KOPT-K1 (cell line): ENCODE measurements around the gene UBXN1.
"Not testable (repeated sequence)": the region's sequence is repeated elsewhere in the genome, so short reads cannot be mapped to it uniquely, and the experiment has no call there.

Experiments used
- H3K27ac ChIP-seq: fragments of 200-600 bp; sonication (generic); 2 replicates; pipeline ENCODE4 v1.5.1; 2016; ENCODE audit warnings: antibody characterized with exemption, mild to moderate bottlenecking, low read depth, low read length; ENCODE audit not compliant: poor library complexity, severe bottlenecking
- H3K36me3 ChIP-seq: fragments of 200-600 bp; sonication (generic); 2 replicates; pipeline ENCODE4 v1.5.1; 2017; ENCODE audit warnings: antibody characterized with exemption, mild to moderate bottlenecking, low read length, moderate library complexity; ENCODE audit not compliant: insufficient read depth
- H3K9me3 ChIP-seq: fragments of 200-600 bp; sonication (generic); 2 replicates; pipeline ENCODE4 v1.5.1; 2017; ENCODE audit warnings: antibody characterized with exemption, low read length, mild to moderate bottlenecking; ENCODE audit not compliant: insufficient read depth, poor library complexity, severe bottlenecking

The UBXN1 gene

DNA sequence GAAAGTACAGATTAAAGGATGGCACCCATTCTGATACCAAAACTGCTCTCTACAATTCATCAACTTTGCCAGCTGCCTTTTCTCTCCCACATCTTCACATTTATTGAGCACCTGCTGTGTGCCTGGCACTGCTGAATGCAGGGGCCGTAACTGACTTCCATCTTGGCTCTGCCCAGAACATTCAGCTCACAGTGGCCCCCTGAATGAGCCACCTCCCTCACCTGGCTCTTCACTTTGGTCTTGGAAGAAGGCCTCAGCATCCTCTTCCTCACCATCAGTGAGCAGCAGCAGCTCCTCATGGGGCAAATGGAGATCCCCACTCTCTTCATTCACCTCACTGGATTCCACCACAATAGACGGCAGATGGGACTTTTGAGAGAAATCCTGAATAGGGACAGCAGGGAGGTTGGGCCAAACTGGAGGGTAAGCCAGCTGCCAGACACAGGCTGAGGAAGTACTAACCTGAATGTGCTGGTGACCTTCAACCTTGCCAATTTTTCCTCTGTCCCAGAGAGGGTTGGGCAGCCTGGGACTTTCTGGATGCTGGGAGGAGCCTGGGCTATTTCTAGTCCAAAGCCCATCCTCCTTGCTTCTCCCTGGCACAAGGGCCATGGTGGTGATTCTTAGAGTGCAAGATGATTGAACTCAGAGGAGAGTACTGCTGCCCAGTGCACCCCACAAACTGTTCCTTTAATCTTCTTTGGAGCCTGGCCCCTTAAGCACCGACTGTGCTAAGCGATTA lies 9.3 kb downstream of the UBXN1 start:
- peak overlapping the region; percentile 4 for H3K27ac ChIP-seq
- peaks cover 47% of the 10 kb centered on the region for H3K36me3 ChIP-seq

GRCh38 chr11:62667460-62667859 lies 11.4 kb downstream of the UBXN1 start:
- Histone ChIP-seq H3K9me3 (no peaks in the 10 kb centered on the region), H3K27ac (no peak overlapping the region), H3K36me3 (peaks cover 37% of the 10 kb centered on the region)

More for the DNA sequence above, 9.3 kb downstream of the UBXN1 start:
- no peaks in the 10 kb centered on the region for H3K9me3 ChIP-seq

GRCh38 chr11:62666259-62666926 lies 12.5 kb downstream of the UBXN1 start:
- H3K36me3 ChIP-seq = peaks cover 47% of the 10 kb centered on the region
- peak overlapping the region; percentile 84 for H3K27ac ChIP-seq
- no peaks in the 10 kb centered on the region for H3K9me3 ChIP-seq

GRCh38 chr11:62665599-62666258 lies 13.1 kb downstream of the UBXN1 start:
- H3K36me3 ChIP-seq = peaks cover 52% of the 10 kb centered on the region
- peak overlapping the region; percentile 84 for H3K27ac ChIP-seq
- H3K9me3 ChIP-seq = no peaks in the 10 kb centered on the region

- Histone ChIP-seq H3K36me3 (peaks cover 56% of the 10 kb centered on the region), H3K9me3 (no peaks in the 10 kb centered on the region), H3K27ac (peak within 1 kb of the TSS; percentile 84)
Measured at GRCh38 chr11:62665075-62665598, 13.7 kb downstream of the UBXN1 start, which contains the start of the genes C11orf98 and CSKMT. TSS of gene C11orf98 (minus strand) at chr11:62665210. CDS start at chr11:62665169, 41 bp downstream. TSS of gene CSKMT (plus strand) at chr11:62665312. CDS start at chr11:62665880, 568 bp downstream.

DNA sequence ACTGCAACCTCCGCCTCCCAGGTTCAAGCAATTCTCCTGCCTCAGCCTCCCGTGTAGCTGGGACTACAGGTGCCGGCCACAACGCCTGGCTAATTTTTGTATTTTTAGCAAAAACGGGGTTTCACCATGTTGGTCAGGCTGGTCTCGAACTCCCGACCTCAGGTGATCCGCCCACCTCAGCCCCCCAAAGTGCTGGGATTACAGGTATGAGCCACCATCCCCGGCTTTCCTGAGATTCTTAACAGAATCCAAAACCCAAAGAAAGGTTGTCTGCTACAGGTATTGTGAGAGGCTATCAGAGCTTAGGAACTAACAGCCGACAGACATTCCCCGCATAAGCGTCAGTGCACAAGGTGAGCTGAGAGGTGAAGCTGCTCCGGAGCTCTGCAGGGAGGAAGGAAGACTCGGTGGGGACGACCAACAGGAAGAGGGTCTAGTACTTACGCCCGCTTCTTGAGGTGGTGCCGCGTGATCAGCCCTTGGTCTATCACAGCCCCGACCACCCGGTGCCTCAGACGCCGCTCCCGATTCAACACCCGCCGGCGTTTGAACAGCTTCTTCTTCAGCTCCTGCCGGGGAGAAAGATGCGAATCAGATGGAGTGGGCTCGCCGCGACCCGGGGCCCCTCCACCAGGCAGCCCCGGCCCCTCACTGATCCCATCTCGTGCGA lies 14.3 kb downstream of the UBXN1 start:
- no peaks in the 10 kb centered on the region for H3K9me3 ChIP-seq

DNA sequence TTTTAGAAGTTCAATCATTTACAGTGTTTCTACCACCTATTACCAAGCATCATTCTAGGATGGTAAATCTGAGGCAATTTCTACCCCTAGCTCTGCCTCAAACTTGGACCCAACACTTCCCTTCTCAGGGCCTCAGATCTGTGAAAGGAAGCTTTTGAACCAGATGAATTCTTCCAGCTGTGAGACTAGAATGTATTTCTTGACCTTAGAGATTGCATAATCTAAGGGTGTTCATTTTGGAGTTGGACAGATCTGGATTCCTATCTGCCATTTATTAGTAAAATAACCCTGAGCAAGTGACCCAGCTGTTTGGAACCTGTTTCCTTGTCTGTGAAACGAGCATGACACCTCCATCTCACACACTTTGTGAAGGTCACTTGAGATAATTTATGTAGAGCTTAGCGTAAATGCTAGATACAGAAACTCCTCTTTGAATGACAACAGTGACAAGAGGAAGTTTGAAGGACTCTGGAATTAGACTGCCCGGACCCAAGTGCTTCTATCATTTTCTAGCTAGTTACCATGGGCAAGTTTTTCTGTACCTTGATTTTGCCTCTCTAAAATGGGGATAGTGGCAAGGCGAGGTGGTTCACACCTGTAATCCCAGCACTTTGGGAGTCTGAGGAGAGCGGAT lies 22.0 kb downstream of the UBXN1 start:
- Histone ChIP-seq H3K36me3 (peaks cover 14% of the 10 kb centered on the region; the same call in 1 of the 2 replicates), H3K27ac (no peak overlapping the region), H3K9me3 (no peaks in the 10 kb centered on the region)

More for the DNA sequence above, 14.3 kb downstream of the UBXN1 start:
- Histone ChIP-seq H3K36me3 (peaks cover 52% of the 10 kb centered on the region), H3K27ac (peak overlapping the region; percentile 84)

DNA sequence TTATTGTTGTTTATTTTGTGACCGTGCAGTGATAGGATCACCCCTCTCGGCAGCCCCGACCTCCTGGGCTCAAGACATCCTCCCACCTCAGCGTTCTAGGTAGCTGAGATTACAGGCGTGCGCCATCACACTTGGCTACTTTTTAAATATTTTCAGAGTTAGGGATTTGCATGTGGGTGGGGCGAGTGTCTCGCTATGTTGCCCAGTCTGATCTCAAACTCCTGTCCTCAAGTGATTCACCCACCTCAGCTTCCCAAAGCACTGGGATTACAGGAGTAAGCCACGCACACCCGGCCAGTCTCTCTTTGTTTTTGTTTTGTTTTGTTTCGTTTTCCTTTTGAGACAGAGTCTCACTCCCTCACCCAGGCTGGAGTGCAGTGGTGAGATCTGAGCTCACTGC lies 24.6 kb downstream of the UBXN1 start:
- Histone ChIP-seq H3K27ac (no peak overlapping the region), H3K36me3 (peaks cover 6% of the 10 kb centered on the region), H3K9me3 (no peaks in the 10 kb centered on the region)

GRCh38 chr11:62652161-62653006 lies 26.5 kb downstream of the UBXN1 start:
- Histone ChIP-seq H3K27ac (peak overlapping the region; percentile 76), H3K9me3 (no peaks in the 10 kb centered on the region), H3K36me3 (peaks cover 25% of the 10 kb centered on the region)

DNA sequence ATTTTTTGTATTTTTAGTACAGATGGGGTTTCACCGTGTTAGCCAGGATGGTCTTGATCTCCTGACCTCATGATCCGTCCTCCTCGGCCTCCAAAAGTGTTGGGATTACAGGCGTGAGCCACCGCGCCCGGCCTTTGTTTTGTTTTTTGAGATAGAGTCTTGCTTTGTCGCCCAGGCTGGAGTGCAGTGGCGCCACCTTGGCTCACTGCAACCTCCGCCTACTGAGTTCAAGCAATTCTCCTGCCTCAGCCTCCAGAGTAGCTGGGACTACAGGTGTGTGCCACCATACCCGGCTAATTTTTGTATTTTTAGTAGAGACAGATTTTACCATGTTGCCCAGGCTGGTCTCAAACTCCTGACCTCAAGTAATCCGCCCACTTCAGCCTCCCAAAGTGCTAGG lies 28.6 kb downstream of the UBXN1 start:
- peaks cover 27% of the 10 kb centered on the region for H3K36me3 ChIP-seq
- H3K27ac ChIP-seq, H3K9me3 ChIP-seq: not testable (repeated sequence)

DNA sequence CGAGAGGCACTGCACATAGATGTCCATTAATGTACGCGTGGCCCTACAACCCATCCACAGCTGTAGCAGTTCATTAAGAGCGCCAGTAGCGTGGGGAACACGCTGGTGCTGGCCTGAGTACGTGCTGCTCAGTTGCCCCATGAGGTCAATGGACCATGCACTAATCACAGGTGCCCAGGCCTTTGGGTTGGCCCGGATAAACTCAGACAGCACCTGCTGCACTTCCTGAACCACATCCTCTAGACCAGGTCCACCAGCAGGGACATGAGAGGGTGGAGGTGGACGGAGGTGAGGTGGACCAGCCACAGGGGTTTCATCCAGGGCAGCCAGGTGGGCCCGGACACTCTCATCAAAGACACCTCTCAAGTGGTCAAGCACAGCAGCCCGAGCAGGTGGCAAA lies 29.4 kb downstream of the UBXN1 start:
- H3K9me3 ChIP-seq = no peaks in the 10 kb centered on the region
- no peak overlapping the region for H3K27ac ChIP-seq
- peaks cover 34% of the 10 kb centered on the region for H3K36me3 ChIP-seq

GRCh38 chr11:62648967-62649364 lies 29.9 kb downstream of the UBXN1 start:
- H3K27ac ChIP-seq = no peak overlapping the region
- no peaks in the 10 kb centered on the region for H3K9me3 ChIP-seq
- peaks cover 39% of the 10 kb centered on the region for H3K36me3 ChIP-seq

GRCh38 chr11:62648185-62648966 lies 30.5 kb downstream of the UBXN1 start:
- H3K27ac ChIP-seq = no peak overlapping the region
- H3K36me3 ChIP-seq = peaks cover 45% of the 10 kb centered on the region
- no peaks in the 10 kb centered on the region for H3K9me3 ChIP-seq
